Measurements from ENCODE around the gene MAL. TPM values are rescaled to one million over a fixed set of nuclear protein-coding genes. Genes with fewer than 3 reads are reported as not detected.

Gene MAL
- total and polyA plus RNA-seq, 2 of the 8 experiments (the other 6 are each of a cell fraction or from before 2014, with no cell fraction given): not detected

Small RNAs within 50 kb of the gene (small RNA-seq; reads per million reads assigned to genes)
- not detected for gene RN7SL575P (ENCODE audit: insufficient read depth)

Other genes with a start within 250 kb of the MAL start
- gene TEKT4, start 154.3 kb upstream of the MAL start, total RNA-seq (2021; fragmentation: NEBNext Ultra II Directional; extraction: Animal tissue kit (Norgen Biotek cat#: 25700)): not detected in 2 replicates
- gene TEKT4, start 154.3 kb upstream of the MAL start, polyA plus RNA-seq (2011; rRNA removed): not detected in 2 replicates
- 52.8 and 53.0 TPM in 2 replicates for gene MRPS5, start 96.1 kb downstream of the MAL start, total RNA-seq (2021; fragmentation: NEBNext Ultra II Directional; extraction: Animal tissue kit (Norgen Biotek cat#: 25700))
- gene MRPS5, start 96.1 kb downstream of the MAL start, polyA plus RNA-seq (2011; rRNA removed): 36.7 and 38.3 TPM in 2 replicates
- 12.1 and 13.3 TPM in 2 replicates for gene ZNF514, start 134.1 kb downstream of the MAL start, total RNA-seq (2021; fragmentation: NEBNext Ultra II Directional; extraction: Animal tissue kit (Norgen Biotek cat#: 25700))
- 4.2 and 5.3 TPM in 2 replicates for gene ZNF514, start 134.1 kb downstream of the MAL start, polyA plus RNA-seq (2011; rRNA removed)
- gene ZNF2, start 140.1 kb downstream of the MAL start, total RNA-seq (2021; fragmentation: NEBNext Ultra II Directional; extraction: Animal tissue kit (Norgen Biotek cat#: 25700)): 2.9 and 3.0 TPM in 2 replicates
- 0.93 and 1.3 TPM in 2 replicates for gene ZNF2, start 140.1 kb downstream of the MAL start, polyA plus RNA-seq (2011; rRNA removed)
- gene ZNF892, start 181.8 kb downstream of the MAL start, total RNA-seq (2021; fragmentation: NEBNext Ultra II Directional; extraction: Animal tissue kit (Norgen Biotek cat#: 25700)): 10.7 and 10.8 TPM in 2 replicates
- gene ZNF892, start 181.8 kb downstream of the MAL start, polyA plus RNA-seq (2011; rRNA removed): 1.4 and 1.5 TPM in 2 replicates
- gene PROM2, start 248.7 kb downstream of the MAL start, total RNA-seq (2021; fragmentation: NEBNext Ultra II Directional; extraction: Animal tissue kit (Norgen Biotek cat#: 25700)): 3.8 and 4.6 TPM in 2 replicates
- 1.6 and 2.6 TPM in 2 replicates for gene PROM2, start 248.7 kb downstream of the MAL start, polyA plus RNA-seq (2011; rRNA removed)

Measured in H1 (cell line).